Stimulated activated CD4-positive, alpha-beta T cell treated with anti-CD3 and anti-CD28 coated beads, Interleukin-12 subunit alpha, Interleukin-12 subunit beta, amount 100 ng/mL, for 4 hours (primary cell): ENCODE results near the gene FES.
A peak's percentile ranks its signal among the peaks of the same experiment; 100 is the strongest.
"Not testable (repeated sequence)": the region's sequence is repeated elsewhere in the genome, so short reads cannot be mapped to it uniquely, and the experiment has no call there.

Source experiments
- DNase-seq: peaks from one replicate; pipeline ENCODE4 v3.0.0-alpha.2; 2020

FES gene

GRCh38 chr15:90893175-90894090 lies 9.1 kb downstream of the FES start:
- no peak for DNase-seq

GRCh38 chr15:90895571-90896117 lies 11.3 kb downstream of the FES start:
- no peak for DNase-seq

- not testable (repeated sequence) for DNase-seq
Observed at GRCh38 chr15:90897131-90897655, 12.9 kb downstream of the FES start.

GRCh38 chr15:90901175-90902039 lies 17.1 kb downstream of the FES start:
- DNase-seq: no peak

GRCh38 chr15:90902040-90902839 lies 17.9 kb downstream of the FES start:
- peak; percentile 62 for DNase-seq

GRCh38 chr15:90902840-90903732 lies 18.8 kb downstream of the FES start, which contains the start of gene MAN2A2:
MAN2A2 (plus strand) TSS chr15:90903302; CDS start chr15:90904208, 906 bp downstream.
- peak; percentile 80 for DNase-seq

- no peak for DNase-seq
Observed at GRCh38 chr15:90903733-90904536, 19.6 kb downstream of the FES start.

- no peak for DNase-seq
Observed at GRCh38 chr15:90904746-90905145, 20.4 kb downstream of the FES start.

- no peak for DNase-seq
Observed at GRCh38 chr15:90905306-90906180, 21.2 kb downstream of the FES start.

- DNase-seq: no peak
Observed at GRCh38 chr15:90906181-90906849, 22.0 kb downstream of the FES start.

GRCh38 chr15:90907051-90907660 lies 22.9 kb downstream of the FES start:
- DNase-seq: no peak

- no peak for DNase-seq
Observed at GRCh38 chr15:90907838-90908507, 23.7 kb downstream of the FES start.

- DNase-seq: not testable (repeated sequence)
Observed at GRCh38 chr15:90909449-90909848, 25.1 kb downstream of the FES start.

- DNase-seq: no peak
Observed at GRCh38 chr15:90909976-90910375, 25.7 kb downstream of the FES start.

- no peak for DNase-seq
Observed at GRCh38 chr15:90910441-90911301, 26.4 kb downstream of the FES start.

GRCh38 chr15:90911302-90911623 lies 27.0 kb downstream of the FES start:
- DNase-seq: no peak
